ENCODE results near the gene DCAF8L2.
"Not testable (repeated sequence)": the region's sequence is repeated elsewhere in the genome, so short reads cannot be mapped to it uniquely, and the experiment has no call there.

The DCAF8L2 gene

GRCh38 chrX:27590044-27590443, at the start of gene DCAF8L2:
Gene DCAF8L2, plus strand, starts transcription at chrX:27590344. Its CDS starts 156,552 bp downstream, at chrX:27746896.
- DNase-seq (no peak), ATAC-seq (no peak)

- not testable (repeated sequence) for DNase-seq, ATAC-seq
Measured at GRCh38 chrX:27541161-27541560, 49.0 kb upstream of the DCAF8L2 start.

GRCh38 chrX:27548624-27549023, 41.5 kb upstream of the DCAF8L2 start:
- DNase-seq (no peak), ATAC-seq (no peak)

- ATAC-seq: no peak
- no peak for DNase-seq
Measured at GRCh38 chrX:27549688-27550087, 40.5 kb upstream of the DCAF8L2 start.

- DNase-seq (no peak), ATAC-seq (no peak)
Measured at GRCh38 chrX:27555514-27555913, 34.6 kb upstream of the DCAF8L2 start.

GRCh38 chrX:27565992-27566391, 24.2 kb upstream of the DCAF8L2 start:
- ATAC-seq (no peak), DNase-seq (no peak)

GRCh38 chrX:27571164-27571563, 19.0 kb upstream of the DCAF8L2 start:
- no peak for ATAC-seq

GRCh38 chrX:27575565-27575964, 14.6 kb upstream of the DCAF8L2 start:
- ATAC-seq (no peak), DNase-seq (no peak)

More at GRCh38 chrX:27571164-27571563, 19.0 kb upstream of the DCAF8L2 start:
- DNase-seq: no peak

- ATAC-seq: no peak
- DNase-seq: no peak
Measured at GRCh38 chrX:27583976-27584375, 6.2 kb upstream of the DCAF8L2 start.

- no peak for ATAC-seq
- DNase-seq: no peak
Measured at GRCh38 chrX:27591938-27592337, 1.8 kb downstream of the DCAF8L2 start.

GRCh38 chrX:27597508-27597907, 7.4 kb downstream of the DCAF8L2 start:
- DNase-seq: no peak
- ATAC-seq: no peak

GRCh38 chrX:27598312-27598711, 8.2 kb downstream of the DCAF8L2 start:
- DNase-seq: no peak
- ATAC-seq: no peak

- no peak for ATAC-seq
- DNase-seq: no peak
Measured at GRCh38 chrX:27599928-27600327, 9.8 kb downstream of the DCAF8L2 start.

- ATAC-seq: no peak
- no peak for DNase-seq
Measured at GRCh38 chrX:27600686-27601085, 10.5 kb downstream of the DCAF8L2 start.

- ATAC-seq (no peak), DNase-seq (no peak)
Measured at GRCh38 chrX:27608671-27609070, 18.5 kb downstream of the DCAF8L2 start.

- no peak for DNase-seq
- no peak for ATAC-seq
Measured at GRCh38 chrX:27619459-27619858, 29.3 kb downstream of the DCAF8L2 start.

GRCh38 chrX:27619975-27620374, 29.8 kb downstream of the DCAF8L2 start:
- ATAC-seq (no peak), DNase-seq (no peak)

GRCh38 chrX:27622883-27623282, 32.7 kb downstream of the DCAF8L2 start:
- DNase-seq (no peak), ATAC-seq (no peak)

- DNase-seq: no peak
- no peak for ATAC-seq
Measured at GRCh38 chrX:27626066-27626465, 35.9 kb downstream of the DCAF8L2 start.

- DNase-seq: no peak
- ATAC-seq: no peak
Measured at GRCh38 chrX:27633328-27633727, 43.2 kb downstream of the DCAF8L2 start.

GRCh38 chrX:27656581-27656980, 66.4 kb downstream of the DCAF8L2 start:
- ATAC-seq (no peak), DNase-seq (no peak)

- no peak for DNase-seq
- ATAC-seq: no peak
Measured at GRCh38 chrX:27660878-27661277, 70.7 kb downstream of the DCAF8L2 start.

GRCh38 chrX:27671234-27671633, 81.1 kb downstream of the DCAF8L2 start:
- ATAC-seq (no peak), DNase-seq (no peak)

GRCh38 chrX:27674491-27674890, 84.3 kb downstream of the DCAF8L2 start:
- DNase-seq (no peak), ATAC-seq (no peak)

GRCh38 chrX:27675493-27675892, 85.3 kb downstream of the DCAF8L2 start:
- DNase-seq (no peak), ATAC-seq (no peak)
